Endothelial cell (in vitro differentiated cells): ENCODE data around the gene OTUD3. TPM values are rescaled to one million over a fixed set of nuclear protein-coding genes. Genes with fewer than 3 reads are reported as not detected.
"Not testable (repeated sequence)": the region's sequence is repeated elsewhere in the genome, so short reads cannot be mapped to it uniquely, and the experiment has no call there.

Experiments used
- DNase-seq: peaks from one replicate; pipeline ENCODE4 v3.0.0; 2021; ENCODE audit warnings: low spot score
- H3K27ac Mint-ChIP-seq: one replicate; pipeline ENCODE4 v1.8.0; 2021; ENCODE audit warnings: mixed read lengths, inconsistent platforms; ENCODE audit not compliant: unreplicated experiment
- H3K27me3 Mint-ChIP-seq: one replicate; pipeline ENCODE4 v1.8.0; 2021; ENCODE audit warnings: mild to moderate bottlenecking, moderate library complexity, mixed read lengths, inconsistent platforms; ENCODE audit not compliant: unreplicated experiment
- H3K36me3 Mint-ChIP-seq: one replicate; pipeline ENCODE4 v1.8.0; 2021; ENCODE audit warnings: mild to moderate bottlenecking, low read depth, mixed read lengths, inconsistent platforms; ENCODE audit not compliant: unreplicated experiment
- H3K4me1 Mint-ChIP-seq: one replicate; pipeline ENCODE4 v1.8.0; 2021; ENCODE audit warnings: mild to moderate bottlenecking, mixed read lengths, inconsistent platforms; ENCODE audit not compliant: unreplicated experiment
- H3K4me3 Mint-ChIP-seq: one replicate; pipeline ENCODE4 v1.8.0; 2021; ENCODE audit warnings: mild to moderate bottlenecking, mixed read lengths, inconsistent platforms; ENCODE audit not compliant: unreplicated experiment
- H3K9me3 Mint-ChIP-seq: one replicate; pipeline ENCODE4 v1.8.0; 2021; ENCODE audit warnings: mixed read lengths, inconsistent platforms; ENCODE audit not compliant: unreplicated experiment
- total RNA-seq: library from RNA; stranded (reverse); fragmentation: NEBNext Ultra II Directional; extraction: Animal tissue kit (Norgen Biotek cat#: 25700); gene quantifications from one replicate; pipeline ENCODE4 v1.2.1, GENCODE V29; 2021; ENCODE audit not compliant: unreplicated experiment
- TF ChIP-seq, protein P1 (sequence below): fragments of 200-600 bp; sonication (generic); IDR thresholded peaks from one replicate; pipeline ENCODE4 v1.5.0; 2021; ENCODE audit warnings: antibody characterized with exemption; ENCODE audit not compliant: unreplicated experiment

The OTUD3 gene
- total RNA-seq, 1 donor from 2014 or later: 12.1 TPM

DNA sequence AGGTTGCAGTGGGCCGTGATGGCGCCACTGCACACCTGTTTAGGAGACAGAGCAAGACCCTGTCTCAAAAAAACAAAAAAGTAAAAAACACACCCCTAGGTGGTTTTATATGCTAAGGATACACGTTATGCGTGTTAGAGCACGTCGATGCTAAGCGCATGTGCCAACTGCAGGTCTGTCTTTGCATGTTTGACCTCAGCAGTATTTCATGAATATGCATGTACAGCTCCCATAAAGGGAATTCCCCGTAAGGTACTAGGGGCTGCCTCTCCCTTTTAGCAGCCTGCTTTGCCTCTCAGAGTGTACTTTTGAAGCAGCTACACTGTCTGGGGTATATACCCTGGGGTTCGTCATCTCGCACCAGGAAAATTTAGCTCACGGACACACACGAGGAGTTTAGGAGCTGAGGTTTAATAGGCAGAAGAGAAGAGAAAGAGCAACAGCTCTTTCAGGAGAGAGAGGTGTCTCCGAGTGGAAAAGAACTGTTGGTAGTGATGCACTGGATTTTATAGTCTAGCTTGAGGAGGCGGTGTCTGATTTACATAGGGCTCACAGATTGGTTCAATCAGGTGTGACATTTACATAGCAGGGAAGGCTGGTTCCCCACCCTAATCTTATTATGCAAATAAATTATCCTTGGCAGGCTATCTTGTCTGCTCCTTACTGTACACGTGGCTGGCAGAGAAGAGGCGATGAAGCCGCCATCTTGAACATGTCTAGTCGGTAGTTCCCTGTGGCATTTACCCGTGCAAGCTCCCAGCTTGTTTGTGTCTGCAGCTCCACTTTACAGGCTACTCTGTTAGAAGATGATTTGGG, 4.2 kb upstream of the OTUD3 start:
- TF ChIP-seq, protein P1, sequence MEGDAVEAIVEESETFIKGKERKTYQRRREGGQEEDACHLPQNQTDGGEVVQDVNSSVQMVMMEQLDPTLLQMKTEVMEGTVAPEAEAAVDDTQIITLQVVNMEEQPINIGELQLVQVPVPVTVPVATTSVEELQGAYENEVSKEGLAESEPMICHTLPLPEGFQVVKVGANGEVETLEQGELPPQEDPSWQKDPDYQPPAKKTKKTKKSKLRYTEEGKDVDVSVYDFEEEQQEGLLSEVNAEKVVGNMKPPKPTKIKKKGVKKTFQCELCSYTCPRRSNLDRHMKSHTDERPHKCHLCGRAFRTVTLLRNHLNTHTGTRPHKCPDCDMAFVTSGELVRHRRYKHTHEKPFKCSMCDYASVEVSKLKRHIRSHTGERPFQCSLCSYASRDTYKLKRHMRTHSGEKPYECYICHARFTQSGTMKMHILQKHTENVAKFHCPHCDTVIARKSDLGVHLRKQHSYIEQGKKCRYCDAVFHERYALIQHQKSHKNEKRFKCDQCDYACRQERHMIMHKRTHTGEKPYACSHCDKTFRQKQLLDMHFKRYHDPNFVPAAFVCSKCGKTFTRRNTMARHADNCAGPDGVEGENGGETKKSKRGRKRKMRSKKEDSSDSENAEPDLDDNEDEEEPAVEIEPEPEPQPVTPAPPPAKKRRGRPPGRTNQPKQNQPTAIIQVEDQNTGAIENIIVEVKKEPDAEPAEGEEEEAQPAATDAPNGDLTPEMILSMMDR: no peak
- Mint-ChIP-seq H3K4me3 (no peak overlapping the region), H3K4me1 (peaks cover 8% of the 10 kb centered on the region), H3K27ac (no peak overlapping the region), H3K36me3 (peaks cover 3% of the 10 kb centered on the region), H3K9me3 (no peaks in the 10 kb centered on the region), H3K27me3 (peaks cover 5% of the 10 kb centered on the region)
- no peak for DNase-seq

DNA sequence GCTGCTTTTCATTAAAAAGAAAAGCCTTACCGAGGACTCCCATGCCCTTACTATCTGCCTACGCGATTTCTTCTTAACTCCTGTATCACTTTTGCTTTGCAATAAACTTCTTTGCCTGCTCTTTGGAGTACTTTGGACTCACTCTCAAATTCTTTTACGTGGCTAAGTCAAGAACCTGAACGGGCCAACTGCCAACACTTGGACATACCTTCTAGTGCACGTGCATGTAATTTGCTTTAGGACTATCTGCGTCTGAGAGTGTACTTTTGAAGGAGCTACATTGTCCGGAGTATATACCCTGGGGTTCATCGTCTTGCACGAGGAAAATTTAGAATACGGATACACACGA, 3.6 kb upstream of the OTUD3 start:
- TF ChIP-seq, protein P1: no peak
- Mint-ChIP-seq H3K36me3 (peaks cover 3% of the 10 kb centered on the region), H3K4me1 (peaks cover 8% of the 10 kb centered on the region), H3K4me3 (no peak overlapping the region), H3K27me3 (peaks cover 3% of the 10 kb centered on the region), H3K27ac (no peak overlapping the region), H3K9me3 (no peaks in the 10 kb centered on the region)
- no peak for DNase-seq

DNA sequence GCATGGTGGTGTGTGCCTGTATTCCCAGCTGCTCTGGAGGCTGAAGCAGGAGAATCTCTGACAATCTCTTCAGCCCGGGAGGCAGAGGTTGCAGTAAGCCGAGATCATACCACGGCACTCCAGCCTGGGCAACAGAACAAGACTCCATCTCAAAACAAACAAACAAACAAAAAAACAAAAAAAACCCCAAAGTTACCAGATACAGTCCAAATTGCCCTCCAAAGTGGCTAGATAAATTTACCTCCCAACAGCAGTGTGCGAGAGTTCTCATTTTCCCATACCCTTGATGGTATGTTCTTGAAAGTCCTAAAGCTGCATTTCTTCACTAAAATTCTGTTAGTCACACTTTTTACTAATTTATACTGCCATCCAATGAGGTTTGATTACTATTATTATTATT, 3.0 kb upstream of the OTUD3 start:
- H3K9me3 Mint-ChIP-seq: no peaks in the 10 kb centered on the region
- H3K4me1 Mint-ChIP-seq: peaks cover 11% of the 10 kb centered on the region
- no peak overlapping the region for H3K4me3 Mint-ChIP-seq
- H3K27ac Mint-ChIP-seq: no peak overlapping the region
- H3K27me3 Mint-ChIP-seq: peaks cover 3% of the 10 kb centered on the region
- TF ChIP-seq, protein P1: no peak
- no peak for DNase-seq
- H3K36me3 Mint-ChIP-seq: no peaks in the 10 kb centered on the region

DNA sequence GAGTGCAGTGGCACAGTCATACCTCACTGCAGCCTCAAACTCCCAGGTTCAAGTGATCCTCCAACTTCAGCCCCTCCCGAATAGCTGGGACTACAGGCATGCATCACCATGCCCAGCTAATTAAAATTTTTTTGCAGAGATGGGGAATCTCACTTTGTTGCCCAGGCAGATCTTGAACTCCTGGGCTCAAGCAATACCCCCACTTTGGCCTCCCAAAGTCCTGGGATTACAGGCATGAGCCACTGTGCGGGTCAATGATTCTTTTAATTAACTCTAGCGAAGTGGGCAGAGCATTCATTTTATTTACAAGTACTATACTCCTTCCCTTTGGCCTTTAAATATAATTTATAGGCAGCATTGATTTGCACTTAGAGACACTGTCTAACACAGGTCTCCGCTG, 2.5 kb upstream of the OTUD3 start:
- Mint-ChIP-seq H3K27me3 (peaks cover 3% of the 10 kb centered on the region), H3K36me3 (no peaks in the 10 kb centered on the region), H3K4me3 (no peak overlapping the region), H3K9me3 (no peaks in the 10 kb centered on the region), H3K27ac (no peak overlapping the region), H3K4me1 (peaks cover 11% of the 10 kb centered on the region)
- DNase-seq: no peak
- TF ChIP-seq, protein P1: no peak

DNA sequence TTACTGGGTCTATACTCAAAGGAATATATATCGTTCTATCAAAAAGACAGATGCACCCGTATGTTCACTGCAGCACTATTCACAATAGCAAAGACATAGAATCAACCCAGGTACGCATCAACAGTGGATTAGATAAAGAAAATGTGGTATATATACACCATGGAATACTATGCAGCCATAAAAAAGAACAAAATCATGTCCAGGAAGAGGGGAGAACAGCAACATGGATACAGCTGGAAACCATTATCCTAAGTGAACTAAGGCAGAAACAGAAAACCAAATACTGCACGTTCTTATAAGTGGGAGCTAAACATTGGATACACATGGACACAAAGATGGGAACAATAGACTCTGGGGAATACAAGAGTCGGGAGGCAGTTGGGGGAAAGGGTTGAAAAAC, 1.4 kb upstream of the OTUD3 start:
- not testable (repeated sequence) for DNase-seq, H3K27me3 Mint-ChIP-seq, H3K9me3 Mint-ChIP-seq, H3K27ac Mint-ChIP-seq, H3K4me3 Mint-ChIP-seq, H3K36me3 Mint-ChIP-seq
- H3K4me1 Mint-ChIP-seq: peaks cover 15% of the 10 kb centered on the region
